NOMO-1 treated with DMSO at 0.1 percent for 48 hours (cell line): Measurements from ENCODE around the gene SLC23A2.
A peak's percentile ranks its signal among the peaks of the same experiment; 100 is the strongest.

ENCODE experiments used
- DNase-seq: peaks from one replicate; lab custom pipeline; 2025; ENCODE audit not compliant: unreplicated experiment; lab: John Stamatoyannopoulos, UW

The SLC23A2 gene

GRCh38 chr20:4910951-4911350 is 90.4 kb downstream of the SLC23A2 start:
- no peak for DNase-seq

DNA sequence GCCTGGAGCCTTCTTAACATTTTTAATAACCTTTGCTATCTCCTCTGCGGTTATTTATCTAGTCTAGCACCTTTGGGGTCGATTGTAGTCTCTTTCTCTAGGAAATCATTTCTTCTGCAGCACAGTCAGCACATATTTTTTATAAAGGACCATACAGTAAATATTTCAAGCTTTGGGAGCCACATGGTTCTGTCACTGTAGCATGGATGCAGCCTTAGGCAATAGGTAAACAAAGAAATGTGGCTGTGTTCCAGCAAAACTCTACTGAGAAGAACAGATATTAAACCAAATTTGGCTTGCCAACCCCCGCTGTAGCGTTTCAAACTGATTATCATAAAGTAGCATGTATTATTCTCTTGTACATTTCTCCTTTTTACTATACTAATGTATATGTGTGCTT is 95.7 kb downstream of the SLC23A2 start:
- no peak for DNase-seq

DNA sequence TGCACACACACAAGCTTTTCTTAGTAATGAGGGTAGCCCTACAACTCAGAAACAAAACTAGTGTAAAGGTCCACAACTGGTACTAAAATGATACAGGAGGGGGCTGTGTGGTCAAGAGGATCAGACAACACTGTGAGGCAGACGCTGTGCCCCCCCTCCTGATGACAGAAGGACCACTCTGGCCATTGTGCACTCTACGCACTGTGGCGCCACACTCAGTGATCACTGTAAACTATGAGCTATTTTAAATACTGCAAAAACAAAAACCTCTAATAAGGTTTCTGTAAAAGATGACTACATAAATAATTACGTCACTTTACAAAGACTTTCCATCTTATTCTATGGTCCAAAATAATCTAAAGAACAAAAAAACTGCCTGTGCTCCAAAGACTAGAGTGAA is 96.1 kb downstream of the SLC23A2 start:
- no peak for DNase-seq

DNA sequence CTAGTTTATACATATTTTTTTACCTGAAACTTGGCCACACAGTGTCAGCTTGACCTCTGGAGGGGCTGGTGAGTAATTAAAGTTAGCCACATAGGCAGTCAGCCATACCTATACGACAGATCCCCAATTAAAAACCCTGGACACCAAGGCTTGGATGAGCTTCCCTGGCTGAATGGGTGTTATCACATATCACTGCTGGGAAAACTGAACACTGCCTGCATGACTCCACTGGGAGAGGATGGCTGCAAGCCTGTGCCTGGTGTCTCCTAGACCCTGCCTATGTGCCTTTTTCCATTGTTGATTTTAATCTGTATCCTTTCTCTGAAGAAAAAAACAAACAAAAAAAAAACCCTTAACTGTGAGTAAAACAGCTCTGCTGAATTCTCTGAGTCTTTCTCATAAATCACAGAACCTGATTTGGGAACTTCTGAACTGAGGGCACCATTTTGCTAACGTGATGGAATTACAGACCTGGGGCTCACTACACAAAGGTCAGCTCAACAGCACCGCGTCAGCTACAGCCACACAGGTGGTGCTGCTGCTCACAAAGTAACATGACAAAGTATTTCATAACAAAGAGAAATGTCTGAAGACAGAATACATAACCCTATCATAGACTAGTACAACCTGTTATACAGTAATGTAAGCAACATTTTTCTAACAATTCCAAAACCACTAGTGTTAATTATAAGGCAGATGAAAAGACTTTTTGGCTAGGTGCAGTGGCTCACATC is 97.0 kb downstream of the SLC23A2 start:
- DNase-seq = no peak

DNA sequence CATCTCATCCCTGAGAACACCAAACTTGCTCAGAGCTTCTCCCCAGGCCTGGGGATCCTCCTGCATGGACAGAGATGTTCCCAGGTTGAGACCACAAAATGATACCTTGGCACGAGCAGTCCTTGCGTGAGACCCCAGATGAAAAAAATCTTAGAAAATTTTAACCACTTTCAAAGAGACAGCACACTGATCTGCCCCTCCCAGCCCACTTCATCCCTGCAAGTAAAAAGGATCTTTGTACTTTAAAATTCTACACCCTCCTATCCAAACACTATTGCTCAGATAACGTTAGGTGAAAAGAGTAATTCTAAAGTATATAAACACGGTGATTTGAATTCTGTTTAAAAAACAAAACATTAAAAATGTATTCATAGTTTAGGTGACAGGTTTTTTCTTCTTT is 98.5 kb downstream of the SLC23A2 start:
- no peak for DNase-seq

DNA sequence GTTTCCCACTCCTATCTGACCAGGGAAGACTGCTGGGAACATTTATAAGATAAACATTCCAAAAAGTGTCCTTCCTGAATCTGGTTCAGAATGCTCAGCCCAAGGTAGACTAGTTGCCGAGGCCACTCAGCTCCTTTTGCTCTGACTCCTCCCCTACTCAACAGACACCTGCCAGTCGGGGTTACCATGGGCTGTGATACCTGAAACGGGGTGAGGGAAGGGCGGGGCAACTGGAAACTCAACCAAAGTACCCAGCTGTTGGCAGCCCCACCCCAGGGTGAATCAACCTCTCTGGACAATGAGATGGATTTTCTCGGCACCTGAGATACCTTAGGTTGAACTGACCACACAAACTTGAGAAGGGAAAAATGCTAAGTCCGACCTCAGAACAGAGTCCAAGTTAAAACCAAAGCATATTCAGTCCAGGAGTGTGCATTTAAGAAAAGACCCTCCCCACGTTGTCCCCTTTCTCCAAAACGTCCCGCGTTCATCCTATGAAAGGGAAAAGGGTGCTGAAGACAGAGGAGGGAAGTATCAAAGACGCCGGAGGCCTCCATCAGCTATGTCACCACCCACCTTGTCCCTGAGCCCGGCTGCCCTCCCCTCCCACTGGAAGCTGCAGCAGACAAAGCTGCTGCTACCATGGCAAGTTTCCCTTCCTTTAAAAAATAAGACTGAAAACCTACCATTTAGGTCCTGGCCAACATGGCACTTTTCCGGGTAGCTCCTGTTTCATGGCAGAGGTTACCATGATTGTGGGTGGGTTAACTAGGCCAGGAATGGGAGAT is 100.1 kb downstream of the SLC23A2 start:
- DNase-seq = no peak

- no peak for DNase-seq
Measured at GRCh38 chr20:4898282-4899244, 102.7 kb downstream of the SLC23A2 start.

DNA sequence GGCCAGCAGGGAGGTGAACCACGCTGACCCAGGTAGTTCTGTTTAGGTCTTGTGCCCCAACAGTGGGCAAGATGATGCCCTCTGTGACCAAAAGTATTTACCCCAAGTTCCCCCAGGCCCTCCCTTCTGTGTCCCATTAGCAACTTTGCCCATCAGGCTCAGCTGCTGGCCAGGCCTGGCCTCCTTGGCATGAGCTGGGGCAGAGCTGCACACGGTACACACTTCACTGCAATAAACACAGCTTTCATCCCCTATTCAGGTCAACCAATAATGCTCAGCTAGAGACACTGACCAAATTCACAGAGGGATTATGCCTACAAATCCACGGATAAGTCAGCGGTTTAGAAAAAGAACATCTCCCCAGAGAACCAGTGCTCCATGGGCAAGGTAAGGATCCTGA is 103.7 kb downstream of the SLC23A2 start:
- DNase-seq = no peak

DNA sequence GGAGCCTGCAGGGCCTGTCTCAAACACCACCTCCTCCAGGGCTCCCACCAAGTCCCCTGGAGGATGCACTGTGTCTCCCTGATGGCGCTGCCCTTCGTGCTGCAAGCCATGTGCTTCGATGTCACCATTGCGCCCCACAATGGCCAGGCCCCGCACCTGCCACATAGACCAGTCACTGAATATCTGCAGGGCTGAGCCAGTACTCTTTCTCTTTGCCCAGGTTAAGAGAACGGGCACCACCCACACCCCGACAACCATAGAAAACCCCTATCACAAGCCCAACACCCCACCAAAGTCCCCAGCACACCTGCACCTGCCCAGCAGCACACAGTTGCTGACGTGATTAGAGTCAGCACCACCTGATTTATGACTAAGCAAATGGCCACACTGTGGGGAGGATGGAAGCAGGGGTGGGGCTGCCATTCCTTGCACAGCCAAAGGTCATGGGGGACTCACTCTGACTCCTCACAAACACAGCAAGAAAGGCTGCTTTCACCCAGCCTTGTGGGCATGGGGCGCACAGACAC is 104.3 kb downstream of the SLC23A2 start:
- no peak for DNase-seq

- no peak for DNase-seq
Measured at GRCh38 chr20:4896119-4896702, 105.1 kb downstream of the SLC23A2 start.

- DNase-seq = no peak
Measured at GRCh38 chr20:4894981-4895381, 106.3 kb downstream of the SLC23A2 start.

DNA sequence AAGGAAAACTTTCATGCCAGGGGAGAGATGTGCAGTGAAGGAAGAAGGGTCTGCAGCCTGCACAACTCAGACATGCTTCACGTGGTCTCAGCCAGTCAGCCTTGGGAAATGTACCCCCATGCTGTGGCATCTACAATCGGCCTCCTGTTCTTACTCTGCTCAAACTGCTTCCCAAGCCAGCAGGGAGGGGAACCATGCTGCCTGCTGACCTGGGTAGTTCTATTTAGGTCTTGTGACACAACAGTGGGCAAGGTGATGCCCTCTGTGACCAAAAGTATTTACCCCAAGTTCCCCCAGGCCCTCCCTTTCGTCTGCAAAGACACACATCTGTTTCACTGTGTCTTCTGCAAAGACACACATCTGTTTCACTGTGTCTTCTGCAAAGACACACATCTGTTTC is 106.9 kb downstream of the SLC23A2 start:
- no peak for DNase-seq

DNA sequence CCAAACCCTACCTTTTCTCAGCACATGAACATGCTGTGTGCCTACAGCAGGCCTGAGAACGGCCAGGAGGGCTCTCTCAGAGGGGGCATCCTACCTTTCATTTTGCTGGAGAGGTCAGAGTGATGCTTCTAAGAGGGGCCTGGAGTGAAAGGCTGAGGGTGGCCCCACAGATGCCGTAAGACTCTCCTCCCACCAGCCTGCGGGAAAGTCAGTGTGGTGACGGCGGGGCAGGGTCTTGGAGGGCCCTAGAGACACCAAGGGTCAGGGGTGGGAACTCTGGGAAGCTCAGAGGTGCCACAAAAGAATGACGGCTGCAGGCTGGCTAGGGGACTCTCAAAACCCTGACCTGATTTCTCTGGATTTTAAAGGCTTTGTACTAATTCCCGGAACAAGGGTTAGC is 107.6 kb downstream of the SLC23A2 start:
- no peak for DNase-seq

GRCh38 chr20:4891997-4892396 is 109.3 kb downstream of the SLC23A2 start:
- DNase-seq = no peak

DNA sequence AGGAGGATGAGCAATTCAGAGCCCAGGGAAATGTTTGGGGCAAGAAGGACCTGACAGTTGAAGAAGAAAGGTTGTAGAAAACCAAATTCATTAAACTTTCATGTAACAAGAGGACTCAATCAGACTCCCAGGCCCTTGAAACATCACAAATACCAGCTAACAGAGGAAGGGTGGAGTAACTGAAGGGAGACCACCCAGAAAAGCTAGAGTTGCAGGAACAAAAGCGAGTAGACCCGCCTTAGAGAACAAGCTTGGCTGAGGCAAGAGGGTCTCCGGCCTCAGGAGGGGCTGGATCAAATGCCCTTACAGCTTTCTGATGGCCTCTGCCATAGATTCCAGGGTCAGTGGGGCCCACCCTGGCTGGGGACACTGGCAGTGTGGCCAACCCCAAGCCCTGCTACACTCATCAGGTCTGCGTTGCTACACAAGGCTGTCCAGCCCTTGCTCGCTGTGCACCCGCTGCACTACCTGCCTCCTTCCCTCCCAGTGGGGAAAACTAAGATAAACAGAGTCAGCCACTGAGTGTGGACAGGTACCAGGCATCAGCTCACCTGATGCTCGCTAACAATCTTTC is 110.0 kb downstream of the SLC23A2 start:
- DNase-seq = no peak

- no peak for DNase-seq
Measured at GRCh38 chr20:4889446-4889845, 111.9 kb downstream of the SLC23A2 start.

GRCh38 chr20:4887586-4887985 is 113.7 kb downstream of the SLC23A2 start:
- DNase-seq = no peak

GRCh38 chr20:4886771-4887527 is 114.4 kb downstream of the SLC23A2 start:
- peak; percentile 43 for DNase-seq

GRCh38 chr20:4885877-4886276 is 115.4 kb downstream of the SLC23A2 start:
- peak; percentile 10 for DNase-seq

DNA sequence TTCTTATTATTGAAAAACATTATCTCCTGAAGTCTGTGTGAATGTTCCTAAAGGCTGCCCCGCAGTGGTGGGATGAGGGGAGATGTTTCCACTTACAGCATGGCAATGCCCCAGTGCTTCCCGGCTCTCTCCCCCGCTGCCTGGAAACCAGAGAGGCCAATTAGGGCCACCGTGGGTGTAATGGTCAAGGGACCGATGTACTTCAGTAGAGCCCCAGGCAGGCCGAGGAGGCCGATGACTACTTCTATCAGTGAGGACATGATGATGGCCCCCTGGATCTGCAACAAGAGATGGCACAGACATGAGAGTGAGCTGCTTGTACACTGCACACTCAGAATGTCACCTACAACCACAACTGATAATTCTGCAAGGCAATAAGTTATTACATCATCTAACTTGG is 117.8 kb downstream of the SLC23A2 start:
- no peak for DNase-seq
